Stimulated activated effector memory CD8-positive, alpha-beta T cell treated with anti-CD3 and anti-CD28 coated beads, Interleukin-12 subunit alpha, Interleukin-12 subunit beta, amount 100 ng/mL, for 72 hours (primary cell): ENCODE measurements around the gene UBN1.

Experiments
- ATAC-seq: fragments of 150-1000 bp; cut with Tn5 transposase; 2 replicates; pipeline ENCODE4 v1.10.0; 2021
- DNase-seq, 2 donors: peaks; one replicate each; pipeline ENCODE4 v3.0.0; 2021 to 2022; ENCODE audit warnings: low spot score in 2 of 2
- H3K27ac Mint-ChIP-seq: one replicate; pipeline ENCODE4 v1.8.0; 2022; ENCODE audit warnings: mild to moderate bottlenecking, mixed read lengths
- H3K36me3 Mint-ChIP-seq: one replicate; pipeline ENCODE4 v1.8.0; 2022; ENCODE audit warnings: mild to moderate bottlenecking, mixed read lengths
- H3K4me1 Mint-ChIP-seq: one replicate; pipeline ENCODE4 v1.8.0; 2022; ENCODE audit warnings: mixed read lengths
- H3K4me3 Mint-ChIP-seq: one replicate; pipeline ENCODE4 v1.8.0; 2022; ENCODE audit warnings: mild to moderate bottlenecking, mixed read lengths
- H3K9me3 Mint-ChIP-seq: one replicate; pipeline ENCODE4 v1.8.0; 2022; ENCODE audit warnings: mixed read lengths

The UBN1 gene

GRCh38 chr16:4883501-4883900 lies 36.2 kb downstream of the UBN1 start:
- Mint-ChIP-seq H3K36me3 (peaks cover 73% of the 10 kb centered on the region), H3K27ac (no peak overlapping the region), H3K4me1 (peaks cover 16% of the 10 kb centered on the region), H3K4me3 (no peak overlapping the region), H3K9me3 (no peaks in the 10 kb centered on the region)
- ATAC-seq (no peak), DNase-seq (no peak)

GRCh38 chr16:4884209-4884608 lies 36.9 kb downstream of the UBN1 start:
- H3K9me3 Mint-ChIP-seq, result no peaks in the 10 kb centered on the region
- H3K36me3 Mint-ChIP-seq, result peaks cover 70% of the 10 kb centered on the region
- no peak overlapping the region for H3K27ac Mint-ChIP-seq
- peaks cover 16% of the 10 kb centered on the region for H3K4me1 Mint-ChIP-seq
- no peak overlapping the region for H3K4me3 Mint-ChIP-seq
- DNase-seq (no peak), ATAC-seq (no peak)

GRCh38 chr16:4884972-4885874 lies 37.9 kb downstream of the UBN1 start:
- DNase-seq (no peak), ATAC-seq (no peak)
- H3K4me1 Mint-ChIP-seq, result peaks cover 16% of the 10 kb centered on the region
- H3K27ac Mint-ChIP-seq, result peak overlapping the region; percentile 80
- H3K36me3 Mint-ChIP-seq, result peaks cover 63% of the 10 kb centered on the region
- no peak overlapping the region for H3K4me3 Mint-ChIP-seq
- no peaks in the 10 kb centered on the region for H3K9me3 Mint-ChIP-seq

GRCh38 chr16:4886151-4886550 lies 38.9 kb downstream of the UBN1 start:
- Mint-ChIP-seq H3K27ac (peak overlapping the region; percentile 80), H3K4me3 (no peak overlapping the region), H3K9me3 (no peaks in the 10 kb centered on the region), H3K4me1 (peaks cover 16% of the 10 kb centered on the region), H3K36me3 (peaks cover 54% of the 10 kb centered on the region)
- DNase-seq (no peak), ATAC-seq (no peak)

- ATAC-seq, result no peak
- H3K27ac Mint-ChIP-seq, result peak overlapping the region; percentile 84
- H3K4me1 Mint-ChIP-seq, result peaks cover 16% of the 10 kb centered on the region
- H3K36me3 Mint-ChIP-seq, result peaks cover 32% of the 10 kb centered on the region
- no peak for DNase-seq
- H3K4me3 Mint-ChIP-seq, result no peak overlapping the region
- no peaks in the 10 kb centered on the region for H3K9me3 Mint-ChIP-seq
Measured at GRCh38 chr16:4888428-4889135, 41.3 kb downstream of the UBN1 start.

GRCh38 chr16:4890026-4890425 lies 42.7 kb downstream of the UBN1 start:
- no peak overlapping the region for H3K27ac Mint-ChIP-seq
- no peak for DNase-seq
- peaks cover 18% of the 10 kb centered on the region for H3K36me3 Mint-ChIP-seq
- peak; percentile 33 for ATAC-seq
- no peak overlapping the region for H3K4me3 Mint-ChIP-seq
- no peaks in the 10 kb centered on the region for H3K9me3 Mint-ChIP-seq
- peaks cover 11% of the 10 kb centered on the region for H3K4me1 Mint-ChIP-seq

- H3K9me3 Mint-ChIP-seq, result no peaks in the 10 kb centered on the region
- H3K4me3 Mint-ChIP-seq, result no peak overlapping the region
- peaks cover 11% of the 10 kb centered on the region for H3K36me3 Mint-ChIP-seq
- H3K27ac Mint-ChIP-seq, result no peak overlapping the region
- DNase-seq (no peak), ATAC-seq (no peak)
- peaks cover 4% of the 10 kb centered on the region for H3K4me1 Mint-ChIP-seq
Measured at GRCh38 chr16:4890686-4891085, 43.4 kb downstream of the UBN1 start.

- DNase-seq (no peak), ATAC-seq (no peak)
- H3K27ac Mint-ChIP-seq, result no peak overlapping the region
- H3K9me3 Mint-ChIP-seq, result no peaks in the 10 kb centered on the region
- H3K36me3 Mint-ChIP-seq, result peaks cover 7% of the 10 kb centered on the region
- no peak overlapping the region for H3K4me3 Mint-ChIP-seq
- no peaks in the 10 kb centered on the region for H3K4me1 Mint-ChIP-seq
Measured at GRCh38 chr16:4891097-4891885, 44.0 kb downstream of the UBN1 start.

GRCh38 chr16:4891886-4892216 lies 44.6 kb downstream of the UBN1 start:
- Mint-ChIP-seq H3K4me3 (no peak overlapping the region), H3K9me3 (no peaks in the 10 kb centered on the region), H3K27ac (no peak overlapping the region), H3K4me1 (no peaks in the 10 kb centered on the region), H3K36me3 (peaks cover 7% of the 10 kb centered on the region)
- DNase-seq (no peak), ATAC-seq (no peak)

GRCh38 chr16:4892361-4893102 lies 45.3 kb downstream of the UBN1 start:
- ATAC-seq, result no peak

GRCh38 chr16:4893103-4893862 lies 46.0 kb downstream of the UBN1 start:
- Mint-ChIP-seq H3K27ac (no peak overlapping the region), H3K4me1 (no peaks in the 10 kb centered on the region), H3K4me3 (no peak overlapping the region), H3K36me3 (peaks cover 6% of the 10 kb centered on the region), H3K9me3 (no peaks in the 10 kb centered on the region)
- no peak for ATAC-seq
- no peak for DNase-seq

More at GRCh38 chr16:4892361-4893102, 45.3 kb downstream of the UBN1 start:
- Mint-ChIP-seq H3K9me3 (no peaks in the 10 kb centered on the region), H3K4me3 (no peak overlapping the region), H3K27ac (no peak overlapping the region), H3K36me3 (peaks cover 7% of the 10 kb centered on the region), H3K4me1 (no peaks in the 10 kb centered on the region)
- DNase-seq, result no peak

- Mint-ChIP-seq H3K27ac (no peak overlapping the region), H3K9me3 (no peaks in the 10 kb centered on the region), H3K4me1 (no peaks in the 10 kb centered on the region), H3K4me3 (no peak overlapping the region), H3K36me3 (no peaks in the 10 kb centered on the region)
- ATAC-seq, result no peak
- no peak for DNase-seq
Measured at GRCh38 chr16:4894276-4895150, 47.2 kb downstream of the UBN1 start.

GRCh38 chr16:4895366-4895765 lies 48.1 kb downstream of the UBN1 start:
- Mint-ChIP-seq H3K27ac (no peak overlapping the region), H3K9me3 (no peaks in the 10 kb centered on the region), H3K4me1 (no peaks in the 10 kb centered on the region), H3K4me3 (no peak overlapping the region), H3K36me3 (no peaks in the 10 kb centered on the region)
- DNase-seq, result no peak
- ATAC-seq, result no peak
